WTC11 (cell line): ENCODE measurements around the gene ACOXL.

Experiments
- ARID4B ChIP-seq: sonication (generic); formaldehyde crosslinking; IDR thresholded peaks from 2 replicates; pipeline ENCODE4 v1.8.0; 2023; ENCODE audit warnings: missing genetic modification reagents, mild to moderate bottlenecking, borderline replicate concordance
- CREM ChIP-seq: sonication (generic); formaldehyde crosslinking; IDR thresholded peaks from 2 replicates; pipeline ENCODE4 v1.8.1; 2022; ENCODE audit warnings: mild to moderate bottlenecking, missing genetic modification reagents, moderate library complexity
- CTCF ChIP-seq: fragments of 200-600 bp; IDR thresholded peaks from 2 replicates; pipeline ENCODE4 v1.8.0; 2022; ENCODE audit warnings: antibody characterized with exemption
- FOXJ3 ChIP-seq: sonication (generic); formaldehyde crosslinking; IDR thresholded peaks from 2 replicates; pipeline ENCODE4 v1.9.0; 2021; ENCODE audit warnings: missing genetic modification reagents, mild to moderate bottlenecking, borderline replicate concordance
- JUN ChIP-seq: sonication (generic); formaldehyde crosslinking; IDR thresholded peaks from 2 replicates; pipeline ENCODE4 v1.8.0; 2023; ENCODE audit warnings: mild to moderate bottlenecking, missing genetic modification reagents
- USF2 ChIP-seq: sonication (generic); formaldehyde crosslinking; IDR thresholded peaks from 2 replicates; pipeline ENCODE4 v1.8.1; 2023; ENCODE audit warnings: mild to moderate bottlenecking, missing genetic modification reagents, moderate library complexity
- ZBTB21 ChIP-seq: sonication (generic); formaldehyde crosslinking; IDR thresholded peaks from 2 replicates; pipeline ENCODE4 v1.8.1; 2023; ENCODE audit warnings: mild to moderate bottlenecking, missing genetic modification reagents, borderline replicate concordance
- ZBTB43 ChIP-seq: sonication (generic); formaldehyde crosslinking; IDR thresholded peaks from 2 replicates; pipeline ENCODE4 v1.8.1; 2023; ENCODE audit warnings: mild to moderate bottlenecking, missing genetic modification reagents
- ZNF138 ChIP-seq: sonication (generic); formaldehyde crosslinking; conservative IDR thresholded peaks from 2 replicates; pipeline ENCODE4 v1.8.1; 2022; ENCODE audit warnings: mild to moderate bottlenecking, moderate library complexity, missing genetic modification reagents
- ZNF317 ChIP-seq: sonication (generic); formaldehyde crosslinking; IDR thresholded peaks from 2 replicates; pipeline ENCODE4 v1.8.1; 2023; ENCODE audit warnings: low read depth, mild to moderate bottlenecking, moderate library complexity, missing genetic modification reagents, borderline replicate concordance
- ZNF416 ChIP-seq: fragments of 250-450 bp; sonication (Bioruptor Pico); IDR thresholded peaks from 2 replicates; pipeline ENCODE4 v1.9.0; 2021; ENCODE audit warnings: mild to moderate bottlenecking, inconsistent platforms
- ZNF425 ChIP-seq: fragments of 250-450 bp; sonication (Bioruptor Pico); conservative IDR thresholded peaks from 2 replicates; pipeline ENCODE4 v1.9.0; 2021; ENCODE audit warnings: mild to moderate bottlenecking
- TF ChIP-seq, protein P1 (sequence below): sonication (generic); formaldehyde crosslinking; IDR thresholded peaks from 2 replicates; pipeline ENCODE4 v1.8.0; 2022; ENCODE audit warnings: mild to moderate bottlenecking, missing genetic modification reagents
- TF ChIP-seq, protein P2 (sequence below): sonication (generic); formaldehyde crosslinking; IDR thresholded peaks from 2 replicates; pipeline ENCODE4 v1.8.0; 2022; ENCODE audit warnings: mild to moderate bottlenecking, missing genetic modification reagents

DNA sequence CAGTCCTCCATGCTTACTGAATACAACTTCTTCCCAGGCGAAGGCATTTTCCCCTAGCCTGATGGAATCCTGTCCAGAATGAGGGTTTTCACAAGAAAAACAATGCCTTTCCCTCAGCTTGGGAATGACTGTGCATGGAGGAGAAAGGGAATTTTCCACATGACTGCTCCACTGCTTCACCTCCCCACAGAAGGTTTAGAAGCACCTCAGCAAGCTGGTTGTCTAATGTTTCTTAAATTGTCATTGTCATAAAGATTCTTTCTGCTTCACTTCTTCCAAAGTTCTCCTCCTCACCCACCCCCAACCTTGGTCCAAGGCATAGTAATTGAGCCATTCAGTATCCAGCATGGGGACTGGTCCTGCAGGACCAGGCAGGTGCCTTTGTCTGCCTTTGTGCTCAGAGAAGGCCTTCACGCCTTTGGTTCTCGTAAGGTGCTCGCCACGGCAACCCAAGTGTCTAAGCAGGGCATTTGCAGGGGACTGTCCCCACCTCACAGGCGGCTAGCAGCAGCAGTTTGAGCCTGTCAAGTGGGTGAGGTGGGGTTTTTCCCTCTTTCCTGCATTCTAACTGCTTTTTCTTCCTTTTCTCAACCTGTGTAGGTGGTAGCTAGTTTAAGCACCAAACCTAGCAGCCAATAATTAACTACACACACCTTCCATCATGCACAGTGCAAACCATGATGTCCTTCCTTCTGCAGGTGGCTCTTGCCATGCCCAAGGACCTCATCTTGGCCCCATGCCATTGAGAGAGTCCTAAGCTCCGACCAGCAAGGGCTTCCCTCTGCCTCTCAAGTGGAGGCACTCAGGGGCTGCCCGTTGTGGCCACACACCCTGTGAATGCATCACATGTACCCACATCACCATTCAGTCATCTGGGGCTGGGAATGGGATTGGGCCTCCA is 322.7 kb downstream of the ACOXL start:
- TF ChIP-seq CTCF (no peak), ARID4B (CRISPR knock-in tag) (no peak), CREM (no peak), ZBTB21 (CRISPR knock-in tag) (no peak), USF2 (CRISPR knock-in tag) (no peak), ZNF138 (CRISPR knock-in tag) (no peak), JUN (CRISPR knock-in tag) (no peak), ZNF425 (no peak), ZBTB43 (CRISPR knock-in tag) (no peak), FOXJ3 (no peak), ZNF416 (no peak), ZNF317 (no peak)
- TF ChIP-seq, protein P1, sequence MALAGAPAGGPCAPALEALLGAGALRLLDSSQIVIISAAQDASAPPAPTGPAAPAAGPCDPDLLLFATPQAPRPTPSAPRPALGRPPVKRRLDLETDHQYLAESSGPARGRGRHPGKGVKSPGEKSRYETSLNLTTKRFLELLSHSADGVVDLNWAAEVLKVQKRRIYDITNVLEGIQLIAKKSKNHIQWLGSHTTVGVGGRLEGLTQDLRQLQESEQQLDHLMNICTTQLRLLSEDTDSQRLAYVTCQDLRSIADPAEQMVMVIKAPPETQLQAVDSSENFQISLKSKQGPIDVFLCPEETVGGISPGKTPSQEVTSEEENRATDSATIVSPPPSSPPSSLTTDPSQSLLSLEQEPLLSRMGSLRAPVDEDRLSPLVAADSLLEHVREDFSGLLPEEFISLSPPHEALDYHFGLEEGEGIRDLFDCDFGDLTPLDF (CRISPR knock-in tag) = no peak
- TF ChIP-seq, protein P2, sequence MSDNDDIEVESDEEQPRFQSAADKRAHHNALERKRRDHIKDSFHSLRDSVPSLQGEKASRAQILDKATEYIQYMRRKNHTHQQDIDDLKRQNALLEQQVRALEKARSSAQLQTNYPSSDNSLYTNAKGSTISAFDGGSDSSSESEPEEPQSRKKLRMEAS (CRISPR knock-in tag) = no peak
